Epithelial cell of proximal tubule (primary cell): ENCODE results near the gene KCTD2. TPM values are rescaled to one million over a fixed set of nuclear protein-coding genes. Genes with fewer than 3 reads are reported as not detected.
"Not testable (repeated sequence)": the region's sequence is repeated elsewhere in the genome, so short reads cannot be mapped to it uniquely, and the experiment has no call there.

Experiments
- DNase-seq: peaks from one replicate; pipeline ENCODE4 v3.0.0-alpha.2; 2011; ENCODE audit warnings: low read depth
- H3K4me3 ChIP-seq: 2 replicates; pipeline ENCODE4 v1.5.1; 2011; ENCODE audit warnings: low read depth, mild to moderate bottlenecking, low read length
- CTCF ChIP-seq: conservative IDR thresholded peaks from 2 replicates; pipeline ENCODE4 v1.5.1; 2012; ENCODE audit warnings: low read depth, mild to moderate bottlenecking, low read length
- total RNA-seq: library from RNA; depleted of rRNA; stranded (reverse); fragments of >200 nt; gene quantifications from 2 replicates; pipeline ENCODE4 v1.2.3, GENCODE V29; 2015

The KCTD2 gene
- total RNA-seq, 1 donor from 2014 or later = 19.2 TPM

GRCh38 chr17:75064867-75065561 lies 18.0 kb downstream of the KCTD2 start:
- DNase-seq = no peak
- H3K4me3 ChIP-seq = no peak overlapping the region
- no peak for TF ChIP-seq CTCF

- no peak for DNase-seq
- TF ChIP-seq CTCF = no peak
Measured at GRCh38 chr17:75065562-75066151, 18.6 kb downstream of the KCTD2 start.

DNA sequence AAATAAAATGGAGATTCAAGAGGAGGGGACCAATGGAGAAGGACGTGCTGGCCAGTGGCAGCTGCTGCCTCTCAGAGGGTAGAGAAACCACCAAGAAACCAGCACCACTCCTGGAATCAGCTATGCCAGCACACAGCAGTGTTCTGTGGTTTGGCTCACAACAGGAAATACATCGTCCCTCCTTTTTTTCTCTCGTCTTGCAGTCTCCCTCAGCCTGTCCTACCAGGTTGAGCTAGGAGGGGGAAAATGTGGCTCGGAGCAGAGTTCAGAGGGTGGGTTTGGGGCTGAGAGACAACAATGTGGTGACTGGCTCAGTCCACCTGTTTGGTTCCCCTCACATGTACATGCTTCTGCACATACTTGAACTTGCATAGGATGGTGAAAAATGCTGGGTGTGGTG lies 20.8 kb downstream of the KCTD2 start:
- no peak for DNase-seq
- no peak overlapping the region for H3K4me3 ChIP-seq
- no peak for TF ChIP-seq CTCF

More at GRCh38 chr17:75065562-75066151, 18.6 kb downstream of the KCTD2 start:
- H3K4me3 ChIP-seq = no peak overlapping the region

- no peak overlapping the region for H3K4me3 ChIP-seq
- no peak for DNase-seq
- no peak for TF ChIP-seq CTCF
Measured at GRCh38 chr17:75068750-75069149, 21.7 kb downstream of the KCTD2 start.

GRCh38 chr17:75069783-75070182 lies 22.8 kb downstream of the KCTD2 start:
- DNase-seq = no peak
- TF ChIP-seq CTCF = peak; percentile 59
- no peak overlapping the region for H3K4me3 ChIP-seq

DNA sequence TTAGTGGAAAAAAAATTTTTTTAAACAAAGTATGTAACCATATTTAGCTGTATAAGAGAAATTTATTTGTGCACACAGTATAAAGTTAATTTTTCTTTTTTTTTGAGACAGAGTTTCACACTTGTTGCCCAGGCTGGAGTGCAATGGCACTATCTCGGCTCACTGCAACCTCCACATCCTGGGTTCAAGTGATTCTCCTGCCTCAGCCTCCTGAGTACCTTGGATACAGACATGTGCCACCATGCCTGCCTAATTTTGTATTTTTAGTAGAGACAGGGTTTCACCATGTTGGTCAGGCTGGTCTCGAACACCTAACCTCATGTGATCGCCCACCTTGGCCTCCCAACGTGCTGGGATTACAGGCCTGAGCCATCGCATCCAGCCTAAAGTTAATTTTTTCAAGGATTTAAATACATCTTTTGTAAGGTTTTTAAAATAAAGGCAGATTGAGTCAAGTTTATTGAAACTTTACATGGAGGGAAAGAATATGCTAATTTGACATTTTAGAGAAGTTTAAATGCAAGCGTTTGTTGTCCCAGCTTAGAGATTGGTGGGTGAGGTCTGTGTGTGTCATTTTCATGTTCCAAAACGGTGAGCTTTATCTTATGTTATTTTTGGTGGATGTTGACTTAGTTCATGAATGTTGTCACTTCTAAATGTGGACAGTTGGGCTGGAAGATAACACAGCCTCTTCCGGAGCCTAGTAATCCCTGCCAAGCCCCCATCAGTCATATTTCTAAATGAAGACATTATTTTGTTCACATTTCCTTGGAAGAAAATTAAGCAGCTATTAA lies 24.6 kb downstream of the KCTD2 start:
- not testable (repeated sequence) for DNase-seq, H3K4me3 ChIP-seq

GRCh38 chr17:75072909-75073308 lies 25.9 kb downstream of the KCTD2 start:
- not testable (repeated sequence) for DNase-seq, H3K4me3 ChIP-seq
